Measurements from ENCODE around the gene AHI1. TPM values are rescaled to one million over a fixed set of nuclear protein-coding genes. Genes with fewer than 3 reads are reported as not detected.

The AHI1 gene
- total and polyA plus RNA-seq, 2 donors (not counting 1 experiment from before 2014, with no cell fraction given) = 8.3 to 61.7 TPM

- Histone ChIP-seq H4K20me1 (ENCODE audit: control insufficient read depth, insufficient read depth, low read length, poor library complexity, severe bottlenecking) (no peaks in the 10 kb centered on the region), H3K27ac (ENCODE audit: low read length in 2 of 2) (no peak overlapping the region), H3K36me3 (replicated peaks in 1 of 2; ENCODE audit: control extremely low read depth in 1 of 2, control insufficient read depth in 1 of 2, extremely low read depth in 1 of 2, insufficient read depth in 2 of 2, low read length in 1 of 2) (peaks cover 0 to 1% of the 10 kb centered on the region in 2 experiments), H3K4me1 (ENCODE audit: control insufficient read depth in 2 of 2, insufficient read depth in 2 of 2, low read length in 2 of 2) (no peaks in the 10 kb centered on the region), H3K79me2 (ENCODE audit: control insufficient read depth, insufficient read depth, low read length) (no peaks in the 10 kb centered on the region), H3K27me3 (replicated peaks in 1 of 4; ENCODE audit: control extremely low read depth in 1 of 4, control insufficient read depth in 3 of 4, insufficient read depth in 4 of 4, low read length in 3 of 4) (no peaks in the 10 kb centered on the region), H3K4me3 (ENCODE audit: control extremely low read depth in 1 of 5, extremely low read depth in 1 of 5, insufficient read depth in 1 of 5, low read depth in 2 of 5, low read length in 4 of 5) (no peak overlapping the region), H3K9ac (ENCODE audit: low read length) (no peak overlapping the region), H3K4me2 (replicated peaks; ENCODE audit: low read depth, low read length, poor library complexity, severe bottlenecking) (no peak overlapping the region), H3K9me3 (ENCODE audit: control extremely low read depth in 1 of 3, control insufficient read depth in 2 of 3, insufficient read depth in 1 of 3, low read length in 2 of 3) (no peaks in the 10 kb centered on the region), H2AFZ (ENCODE audit: insufficient read depth, low read depth, low read length, poor library complexity, severe bottlenecking) (no peak overlapping the region)
- TF ChIP-seq EZH2 (IDR thresholded peaks at IDR 0.05; ENCODE audit: borderline replicate concordance, insufficient read depth, low read depth, low read length, poor library complexity, severe bottlenecking) (no peak), CTCF (IDR thresholded peaks at IDR 0.05) (no peak)
- no peak for DNase-seq
- 66% methylated on average over 7 of the region's 13 CpGs for WGBS (ENCODE audit: insufficient coverage)
- no peak overlapping the region for H3K4me3 Mint-ChIP-seq
- CTCF ChIA-PET = no interaction called here
- POLR2A ChIA-PET = no interaction called here
- intact Hi-C loops (cut with micrococcal nuclease) = no loop called here
- H3K9me3 Mint-ChIP-seq (ENCODE audit: insufficient read depth) = no peaks in the 10 kb centered on the region
- no peaks in the 10 kb centered on the region for H3K4me1 Mint-ChIP-seq
- ATAC-seq (ENCODE audit: low read depth) = no peak
- no peak overlapping the region for H3K27ac Mint-ChIP-seq
- no peaks in the 10 kb centered on the region for H3K27me3 Mint-ChIP-seq
Measured at GRCh38 chr6:135329851-135330803, 167.4 kb downstream of the AHI1 start.

GRCh38 chr6:135328136-135328535 is 169.4 kb downstream of the AHI1 start:
- Histone ChIP-seq H3K27me3 (replicated peaks in 1 of 4; ENCODE audit: control extremely low read depth in 1 of 4, control insufficient read depth in 3 of 4, insufficient read depth in 4 of 4, low read length in 3 of 4) (no peaks in the 10 kb centered on the region), H2AFZ (ENCODE audit: insufficient read depth, low read depth, low read length, poor library complexity, severe bottlenecking) (no peak overlapping the region), H3K9ac (ENCODE audit: low read length) (no peak overlapping the region), H3K27ac (ENCODE audit: low read length in 2 of 2) (no peak overlapping the region), H3K4me3 (ENCODE audit: control extremely low read depth in 1 of 5, extremely low read depth in 1 of 5, insufficient read depth in 1 of 5, low read depth in 2 of 5, low read length in 4 of 5) (no peak overlapping the region), H3K4me2 (replicated peaks; ENCODE audit: low read depth, low read length, poor library complexity, severe bottlenecking) (no peak overlapping the region), H3K79me2 (ENCODE audit: control insufficient read depth, insufficient read depth, low read length) (no peaks in the 10 kb centered on the region), H3K36me3 (replicated peaks in 1 of 2; ENCODE audit: control extremely low read depth in 1 of 2, control insufficient read depth in 1 of 2, extremely low read depth in 1 of 2, insufficient read depth in 2 of 2, low read length in 1 of 2) (peaks cover 0 to 1% of the 10 kb centered on the region in 2 experiments), H3K4me1 (ENCODE audit: control insufficient read depth in 2 of 2, insufficient read depth in 2 of 2, low read length in 2 of 2) (peaks cover 4 to 5% of the 10 kb centered on the region in 2 donors), H4K20me1 (ENCODE audit: control insufficient read depth, insufficient read depth, low read length, poor library complexity, severe bottlenecking) (no peaks in the 10 kb centered on the region), H3K9me3 (ENCODE audit: control extremely low read depth in 1 of 3, control insufficient read depth in 2 of 3, insufficient read depth in 1 of 3, low read length in 2 of 3) (no peaks in the 10 kb centered on the region)
- Mint-ChIP-seq H3K27me3 (no peaks in the 10 kb centered on the region), H3K9me3 (ENCODE audit: insufficient read depth) (no peaks in the 10 kb centered on the region), H3K27ac (no peak overlapping the region), H3K4me3 (no peak overlapping the region), H3K4me1 (peaks cover 4% of the 10 kb centered on the region)
- ChIA-PET CTCF (no interaction called here), POLR2A (no interaction called here)
- 89% methylated on average over 1 of the region's 1 CpG for WGBS (ENCODE audit: insufficient coverage)
- TF ChIP-seq CTCF (IDR thresholded peaks at IDR 0.05) (no peak), EZH2 (IDR thresholded peaks at IDR 0.05; ENCODE audit: borderline replicate concordance, insufficient read depth, low read depth, low read length, poor library complexity, severe bottlenecking) (no peak)
- no peak for ATAC-seq (ENCODE audit: low read depth)
- intact Hi-C loops (cut with micrococcal nuclease) = no loop called here
- no peak for DNase-seq

Measured in B cell (primary cell).